Testis (tissue), 3 donors: ENCODE measurements around the gene SSTR5. TPM values are rescaled to one million over a fixed set of nuclear protein-coding genes. Genes with fewer than 3 reads are reported as not detected.
A peak's percentile ranks its signal among the peaks of the same experiment; 100 is the strongest.

Experiments
- DNase-seq: peaks from one replicate; pipeline ENCODE4 v3.0.0-alpha.2; 2019
- H3K27ac ChIP-seq, 2 donors: fragments of 200-600 bp; sonication (generic); one replicate each; pipeline ENCODE4 v1.5.1; 2019
- H3K27me3 ChIP-seq: fragments of 200-600 bp; sonication (generic); one replicate; pipeline ENCODE4 v1.5.1; 2019
- H3K36me3 ChIP-seq: fragments of 200-600 bp; sonication (generic); one replicate; pipeline ENCODE4 v1.5.1; 2017; ENCODE audit warnings: low read depth; ENCODE audit errors: missing control alignments
- H3K4me1 ChIP-seq: fragments of 200-600 bp; sonication (generic); one replicate; pipeline ENCODE4 v1.5.1; 2019
- H3K4me3 ChIP-seq, 2 donors: fragments of 200-600 bp; sonication (generic); one replicate each; pipeline ENCODE4 v1.5.1; 2017 to 2019
- H3K9me3 ChIP-seq: fragments of 200-600 bp; sonication (generic); one replicate; pipeline ENCODE4 v1.5.1; 2017
- CTCF ChIP-seq, 3 experiments: fragments of 450-650 bp in 2 of 3; fragments of 200-600 bp in 1 of 3; sonication (generic) in 1 of 3; IDR thresholded peaks; one replicate each; pipeline ENCODE4 v1.5.1; 2016 to 2019; ENCODE audit warnings: antibody characterized with exemption in 3 of 3, mild to moderate bottlenecking in 2 of 3, moderate library complexity in 1 of 3
- POLR2A ChIP-seq: fragments of 450-650 bp; IDR thresholded peaks from one replicate; pipeline ENCODE4 v1.6.1; 2017; ENCODE audit warnings: antibody characterized with exemption, mild to moderate bottlenecking, moderate library complexity
- WGBS, 2 donors: methylation state at CpG; one replicate each; pipeline ENCODE4 v1.1.5; 2018; 5-methylcytosine and 5-hydroxymethylcytosine counted together
- intact Hi-C: fragments of 100-400 bp; cut with DNase I; formaldehyde crosslinking; loops from one replicate; pipeline ENCODE4 v1.15.1; 2023; ENCODE audit warnings: low total_unique reads
- polyA plus RNA-seq: library from polyadenylated mRNA; stranded (reverse); fragments of 350-450 nt; fragmentation: Illumina TruSeq; extraction: RNeasy Lipid Tissue Mini Kit (QIAGEN cat#74804); gene quantifications from one replicate; pipeline ENCODE4 v1.2.3, GENCODE V29; 2014; ENCODE audit warnings: low read depth, low replicate concordance; ENCODE audit not compliant: insufficient read depth
- total RNA-seq, 2 donors: library from RNA; depleted of rRNA; stranded (reverse); fragments of >200 nt; gene quantifications; one replicate each; pipeline ENCODE4 v1.2.3, GENCODE V29; 2016

Gene SSTR5
- total and polyA plus RNA-seq, 3 donors from 2014 or later, result 0.31 TPM; not detected in 2

DNA sequence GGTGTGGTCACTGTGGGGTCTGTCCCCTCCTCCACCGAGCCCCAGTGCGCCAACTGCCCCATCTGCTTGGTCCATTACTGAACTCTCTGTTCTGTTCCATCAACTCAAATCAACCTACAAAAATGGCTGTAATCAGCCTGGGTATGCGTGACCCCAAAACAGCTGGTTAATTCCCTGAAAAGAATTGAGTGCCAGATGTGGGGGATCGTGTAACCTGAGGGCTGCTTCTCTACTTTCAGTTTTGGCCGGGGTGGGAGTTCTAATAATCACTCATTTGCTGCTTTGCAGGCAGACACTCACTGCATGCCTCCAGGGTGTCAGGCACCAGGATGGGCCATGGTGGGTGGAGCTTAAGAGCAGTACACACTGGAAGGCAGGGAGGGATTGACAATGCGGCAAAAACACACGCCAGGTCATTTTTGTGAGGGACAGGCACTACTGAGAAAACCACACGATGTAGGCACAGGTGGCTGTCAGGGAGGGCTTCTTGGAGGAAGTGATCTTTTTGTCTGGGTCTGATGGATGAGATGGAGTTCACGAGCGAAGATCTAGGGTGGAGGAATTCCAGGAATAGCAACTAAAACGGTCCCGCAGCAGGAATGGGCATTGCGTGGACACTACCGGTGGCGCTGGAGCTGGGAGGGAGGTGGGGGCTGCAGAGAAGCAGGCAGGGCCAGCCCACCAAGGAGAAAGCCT, 30.4 kb upstream of the SSTR5 start:
- no peak overlapping the region for H3K27ac ChIP-seq
- intact Hi-C loops, result no loop called here
- TF ChIP-seq CTCF (IDR thresholded peaks at IDR 0.05) (no peak), POLR2A (no peak)
- no peaks in the 10 kb centered on the region for H3K27me3 ChIP-seq
- no peak overlapping the region for H3K4me3 ChIP-seq
- WGBS, 2 donors, result 92 to 93% methylated on average over 15 of the region's 15 CpGs
- H3K9me3 ChIP-seq, result no peaks in the 10 kb centered on the region
- no peaks in the 10 kb centered on the region for H3K36me3 ChIP-seq
- no peak for DNase-seq
- H3K4me1 ChIP-seq, result peaks cover 7% of the 10 kb centered on the region

DNA sequence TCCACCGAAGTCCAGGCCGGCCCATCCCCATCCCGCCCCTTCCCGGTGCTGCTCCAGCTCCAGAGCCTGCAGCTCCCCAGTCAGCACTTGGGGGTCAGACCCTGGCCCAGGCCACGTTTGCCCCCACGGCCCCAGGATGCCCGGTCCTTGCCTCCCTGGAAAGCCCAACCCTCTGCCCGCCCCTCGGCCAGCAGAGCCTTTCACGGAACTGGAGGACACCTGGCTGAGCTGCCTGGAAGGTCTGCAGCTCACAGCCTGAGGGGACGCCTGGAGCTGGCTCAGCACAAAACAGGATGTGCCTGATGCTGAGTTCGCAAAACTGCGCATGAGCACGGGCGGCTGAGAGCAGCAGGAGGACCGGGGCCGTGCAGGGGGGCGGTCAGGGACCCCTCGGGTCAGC, 29.7 kb upstream of the SSTR5 start:
- 44 to 49% methylated on average over 18 to 19 of the region's 19 CpGs for WGBS, 2 donors
- H3K4me3 ChIP-seq, result no peak overlapping the region
- peak; percentile 53 for DNase-seq
- H3K27ac ChIP-seq, result no peak overlapping the region
- no peaks in the 10 kb centered on the region for H3K27me3 ChIP-seq
- TF ChIP-seq POLR2A, result no peak
- no peak for TF ChIP-seq CTCF (IDR thresholded peaks at IDR 0.05)
- H3K36me3 ChIP-seq, result no peaks in the 10 kb centered on the region
- H3K9me3 ChIP-seq, result no peaks in the 10 kb centered on the region
- H3K4me1 ChIP-seq, result peaks cover 7% of the 10 kb centered on the region
- intact Hi-C loops, result no loop called here

GRCh38 chr16:1043881-1044451, 28.6 kb upstream of the SSTR5 start:
- Histone ChIP-seq H3K27ac (no peak overlapping the region), H3K36me3 (no peaks in the 10 kb centered on the region), H3K4me3 (no peak overlapping the region), H3K4me1 (peaks cover 13% of the 10 kb centered on the region), H3K9me3 (no peaks in the 10 kb centered on the region), H3K27me3 (no peaks in the 10 kb centered on the region)
- WGBS, 2 donors, result 17 to 57% methylated on average over 14 to 38 of the region's 40 CpGs
- TF ChIP-seq POLR2A (no peak), CTCF (IDR thresholded peaks at IDR 0.05) (no peak)
- intact Hi-C loops, result no loop called here
- no peak for DNase-seq

DNA sequence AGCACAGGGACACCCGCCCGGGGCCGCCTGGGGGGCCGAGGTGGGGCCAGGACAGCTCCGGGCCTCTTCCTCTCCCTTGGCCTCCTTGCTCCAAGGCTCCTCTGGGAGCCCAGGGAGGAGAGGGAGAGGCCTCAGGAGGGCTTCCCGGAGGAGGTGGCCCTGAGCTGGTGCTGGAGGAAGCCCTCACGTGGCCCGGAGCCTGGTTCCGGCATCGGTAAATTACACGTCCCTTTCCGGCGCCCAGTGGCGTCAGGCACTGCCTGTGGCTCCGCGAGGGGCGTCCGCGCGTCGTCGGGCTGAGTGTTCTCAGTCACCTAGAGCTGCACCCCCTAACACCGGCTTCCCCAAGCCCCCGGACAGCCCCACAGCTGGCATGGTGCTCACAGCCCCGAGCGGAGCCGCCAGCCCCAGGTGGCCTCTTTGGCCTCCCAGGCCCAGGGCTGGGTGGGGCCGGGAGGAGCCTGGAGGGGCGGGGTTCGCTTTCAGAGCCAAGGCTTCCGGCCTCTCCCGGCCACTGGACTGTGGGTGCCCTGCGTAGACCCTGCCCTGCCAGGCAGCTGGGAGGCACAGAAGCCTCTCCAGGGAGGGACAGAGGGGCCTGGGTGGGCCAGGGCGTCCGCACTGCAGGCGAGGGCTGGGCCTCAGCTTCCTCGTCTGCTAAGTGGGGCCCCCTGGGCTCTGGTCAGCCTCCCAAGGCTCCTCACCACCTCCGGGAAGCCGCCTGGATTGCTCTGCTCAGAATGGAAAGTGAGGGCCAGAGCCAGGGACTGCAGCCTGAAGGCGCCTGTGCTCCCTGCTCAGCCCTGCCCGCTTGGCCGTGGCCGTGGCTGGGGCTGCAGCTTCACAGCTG, 27.9 kb upstream of the SSTR5 start:
- no peak for DNase-seq
- H3K27ac ChIP-seq, result no peak overlapping the region
- no peak overlapping the region for H3K4me3 ChIP-seq
- no peaks in the 10 kb centered on the region for H3K9me3 ChIP-seq
- no peaks in the 10 kb centered on the region for H3K36me3 ChIP-seq
- no peaks in the 10 kb centered on the region for H3K27me3 ChIP-seq
- no peak for TF ChIP-seq CTCF (IDR thresholded peaks at IDR 0.05)
- no peak for TF ChIP-seq POLR2A
- peaks cover 13% of the 10 kb centered on the region for H3K4me1 ChIP-seq
- 53% methylated on average over 42 of the region's 43 CpGs; no CpG with 5 or more reads in 1 of the 2 donors for WGBS, 2 donors
- intact Hi-C loops, result no loop called here
